Astrocyte of the spinal cord (primary cell): ENCODE data around the gene GRID1.

ENCODE experiments used
- DNase-seq: peaks from one replicate; pipeline ENCODE4 v3.0.0; 2011; ENCODE audit warnings: low read depth, low spot score
- H3K4me3 ChIP-seq: 2 replicates; pipeline ENCODE4 v1.5.1; 2011; ENCODE audit warnings: low read depth, mild to moderate bottlenecking, low read length, moderate library complexity
- CTCF ChIP-seq: IDR thresholded peaks from 2 replicates; pipeline ENCODE4 v1.5.1; 2012; ENCODE audit warnings: low read depth, mild to moderate bottlenecking, low read length, inconsistent platforms
- in situ Hi-C: cut with HindIII; loops from 2 replicates; pipeline ENCODE4 v1.10.0; 2017; ENCODE audit warnings: low sequenced_read_pairs

The GRID1 gene

GRCh38 chr10:86062647-86063145 lies 303.9 kb downstream of the GRID1 start:
- in situ Hi-C loops: no loop called here
- no peak overlapping the region for H3K4me3 ChIP-seq
- no peak for TF ChIP-seq CTCF
- no peak for DNase-seq

- H3K4me3 ChIP-seq: no peak overlapping the region
- TF ChIP-seq CTCF: no peak
- in situ Hi-C loops: no loop called here
- no peak for DNase-seq
Observed at GRCh38 chr10:86062198-86062550, 304.4 kb downstream of the GRID1 start.

- in situ Hi-C loops: no loop called here
- no peak for DNase-seq
- no peak for TF ChIP-seq CTCF
- no peak overlapping the region for H3K4me3 ChIP-seq
Observed at GRCh38 chr10:86061278-86062197, 305.1 kb downstream of the GRID1 start.

- in situ Hi-C loops: no loop called here
- TF ChIP-seq CTCF: no peak
- DNase-seq: no peak
- H3K4me3 ChIP-seq: no peak overlapping the region
Observed at GRCh38 chr10:86060386-86061277, 306.0 kb downstream of the GRID1 start.

DNA sequence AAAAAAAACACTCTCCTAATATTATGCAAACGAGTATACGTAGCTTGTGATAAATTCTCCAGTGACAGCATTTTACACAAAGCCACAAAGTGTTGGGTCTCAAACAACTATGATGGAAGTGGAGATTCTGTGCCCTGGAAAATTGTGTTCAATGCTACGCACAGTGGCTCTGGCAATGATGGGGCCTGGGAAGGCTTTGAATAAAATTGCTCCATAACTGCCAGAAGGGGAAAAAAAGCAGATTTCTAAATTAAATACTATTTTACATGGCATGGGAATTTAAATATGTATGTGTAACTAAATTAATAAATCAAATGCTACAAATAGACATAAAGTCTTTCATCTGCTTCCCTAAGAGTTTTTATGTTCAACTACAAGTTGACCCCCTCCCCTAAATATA lies 306.7 kb downstream of the GRID1 start:
- no peak for DNase-seq
- no peak for TF ChIP-seq CTCF
- in situ Hi-C loops: no loop called here
- no peak overlapping the region for H3K4me3 ChIP-seq

DNA sequence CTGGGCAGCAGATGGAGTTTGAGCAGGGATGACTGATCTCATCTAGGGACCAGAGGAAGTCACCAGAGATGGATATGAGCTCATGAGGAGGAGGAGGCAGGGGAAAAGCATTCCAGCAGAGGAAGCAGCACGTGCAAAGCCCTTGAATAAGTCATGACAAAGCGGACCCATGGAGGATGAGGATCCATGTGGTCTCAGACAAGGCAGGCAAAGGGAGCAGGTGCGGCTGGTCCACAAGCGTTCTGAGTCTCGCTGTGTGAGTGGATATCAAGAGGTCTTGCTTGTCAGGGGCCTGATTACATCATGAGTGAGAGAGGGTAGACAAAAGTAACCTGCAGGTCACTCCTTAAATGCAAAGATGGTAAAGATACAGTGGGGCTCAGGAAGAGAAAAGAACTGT lies 307.6 kb downstream of the GRID1 start:
- no peak for DNase-seq
- no peak for TF ChIP-seq CTCF
- in situ Hi-C loops: no loop called here
- H3K4me3 ChIP-seq: no peak overlapping the region
